ENCODE measurements around the gene PPP2R5D. TPM values are rescaled to one million over a fixed set of nuclear protein-coding genes. Genes with fewer than 3 reads are reported as not detected.

The PPP2R5D gene
- polyA plus RNA-seq, 1 donor from 2014 or later: 17.5 TPM

GRCh38 chr6:43020052-43020705 lies 35.8 kb downstream of the PPP2R5D start:
- Mint-ChIP-seq H3K36me3 (peaks cover 2% of the 10 kb centered on the region), H3K27ac (peak overlapping the region in 1 of 3 donors; percentile 8), H3K4me3 (peak overlapping the region; percentile 66 to 89 (median 84)), H3K9me3 (no peaks in the 10 kb centered on the region), H3K27me3 (no peaks in the 10 kb centered on the region), H3K4me1 (peaks cover 0 to 18% (median 7%) of the 10 kb centered on the region in 3 donors)

GRCh38 chr6:43020847-43021246 lies 36.5 kb downstream of the PPP2R5D start:
- Mint-ChIP-seq H3K9me3 (no peaks in the 10 kb centered on the region), H3K36me3 (peaks cover 2% of the 10 kb centered on the region), H3K4me1 (peaks cover 0 to 17% (median 7%) of the 10 kb centered on the region in 3 donors), H3K27ac (peak overlapping the region in 2 of 3 donors; percentile 8 to 81), H3K27me3 (no peaks in the 10 kb centered on the region), H3K4me3 (peak overlapping the region; percentile 89 to 95 (median 94))

- Mint-ChIP-seq H3K27me3 (no peaks in the 10 kb centered on the region), H3K4me1 (peaks cover 0 to 13% (median 4%) of the 10 kb centered on the region in 3 donors), H3K27ac (peak within 1 kb of the TSS; percentile 65 to 84 (median 81)), H3K4me3 (peak within 1 kb of the TSS; percentile 89 to 95 (median 94)), H3K36me3 (peaks cover 2% of the 10 kb centered on the region), H3K9me3 (no peaks in the 10 kb centered on the region)
These were observed 37.1 kb downstream of the PPP2R5D start, which contains the start of gene RRP36 for GRCh38 chr6:43021270-43022047. RRP36 (plus strand) TSS chr6:43021623; CDS start chr6:43021655, 32 bp downstream.

- peak overlapping the region in 2 of 4 donors; percentile 7 to 42 for H3K4me3 Mint-ChIP-seq
- H3K4me1 Mint-ChIP-seq: peaks cover 0 to 6% (median 4%) of the 10 kb centered on the region in 3 donors
- H3K27ac Mint-ChIP-seq: peak overlapping the region in 1 of 3 donors; percentile 82
These were observed 40.1 kb downstream of the PPP2R5D start for GRCh38 chr6:43024436-43024835.

GRCh38 chr6:43026365-43026764 lies 42.0 kb downstream of the PPP2R5D start:
- peak overlapping the region in 1 of 4 donors; percentile 32 for H3K4me3 Mint-ChIP-seq
- H3K9me3 Mint-ChIP-seq: no peaks in the 10 kb centered on the region
- peaks cover 0 to 6% (median 4%) of the 10 kb centered on the region in 3 donors for H3K4me1 Mint-ChIP-seq
- H3K27me3 Mint-ChIP-seq: no peaks in the 10 kb centered on the region
- H3K36me3 Mint-ChIP-seq: no peaks in the 10 kb centered on the region
- H3K27ac Mint-ChIP-seq: no peak overlapping the region

More at GRCh38 chr6:43024436-43024835, 40.1 kb downstream of the PPP2R5D start:
- no peaks in the 10 kb centered on the region for H3K9me3 Mint-ChIP-seq
- no peaks in the 10 kb centered on the region for H3K36me3 Mint-ChIP-seq
- no peaks in the 10 kb centered on the region for H3K27me3 Mint-ChIP-seq

GRCh38 chr6:43029120-43029519 lies 44.8 kb downstream of the PPP2R5D start:
- peaks cover 0 to 3% (median 3%) of the 10 kb centered on the region in 3 donors for H3K4me1 Mint-ChIP-seq
- H3K9me3 Mint-ChIP-seq: no peaks in the 10 kb centered on the region
- no peaks in the 10 kb centered on the region for H3K27me3 Mint-ChIP-seq
- H3K27ac Mint-ChIP-seq: no peak overlapping the region
- H3K36me3 Mint-ChIP-seq: peaks cover 9% of the 10 kb centered on the region
- H3K4me3 Mint-ChIP-seq: no peak overlapping the region

GRCh38 chr6:43032326-43032725 lies 48.0 kb downstream of the PPP2R5D start:
- peaks cover 12% of the 10 kb centered on the region for H3K36me3 Mint-ChIP-seq
- H3K27ac Mint-ChIP-seq: no peak overlapping the region
- peaks cover 0 to 3% (median 0%) of the 10 kb centered on the region in 3 donors for H3K4me1 Mint-ChIP-seq
- no peaks in the 10 kb centered on the region for H3K27me3 Mint-ChIP-seq
- H3K9me3 Mint-ChIP-seq: no peaks in the 10 kb centered on the region
- H3K4me3 Mint-ChIP-seq: no peak overlapping the region

- Mint-ChIP-seq H3K27me3 (no peaks in the 10 kb centered on the region), H3K27ac (peak overlapping the region in 1 of 3 donors; percentile 33), H3K9me3 (no peaks in the 10 kb centered on the region), H3K4me1 (peaks cover 0 to 3% (median 0%) of the 10 kb centered on the region in 3 donors), H3K36me3 (peaks cover 14% of the 10 kb centered on the region), H3K4me3 (no peak overlapping the region)
These were observed 49.3 kb downstream of the PPP2R5D start for GRCh38 chr6:43033496-43034189.

GRCh38 chr6:43034190-43034525 lies 49.8 kb downstream of the PPP2R5D start:
- Mint-ChIP-seq H3K4me3 (no peak overlapping the region), H3K27ac (no peak overlapping the region), H3K27me3 (no peaks in the 10 kb centered on the region), H3K9me3 (no peaks in the 10 kb centered on the region), H3K36me3 (peaks cover 14% of the 10 kb centered on the region), H3K4me1 (peaks cover 0 to 3% (median 0%) of the 10 kb centered on the region in 3 donors)

GRCh38 chr6:43035495-43036194 lies 51.3 kb downstream of the PPP2R5D start:
- Mint-ChIP-seq H3K27ac (no peak overlapping the region), H3K36me3 (peaks cover 17% of the 10 kb centered on the region), H3K4me1 (peaks cover 0 to 3% (median 0%) of the 10 kb centered on the region in 3 donors), H3K9me3 (no peaks in the 10 kb centered on the region), H3K27me3 (no peaks in the 10 kb centered on the region), H3K4me3 (no peak overlapping the region)

- H3K4me1 Mint-ChIP-seq: peaks cover 0 to 3% (median 0%) of the 10 kb centered on the region in 3 donors
- H3K9me3 Mint-ChIP-seq: no peaks in the 10 kb centered on the region
- H3K4me3 Mint-ChIP-seq: no peak overlapping the region
- H3K27me3 Mint-ChIP-seq: no peaks in the 10 kb centered on the region
- peaks cover 15% of the 10 kb centered on the region for H3K36me3 Mint-ChIP-seq
- H3K27ac Mint-ChIP-seq: no peak overlapping the region
These were observed 52.3 kb downstream of the PPP2R5D start for GRCh38 chr6:43036712-43037111.

- Mint-ChIP-seq H3K27ac (no peak overlapping the region), H3K4me1 (peaks cover 0 to 3% (median 0%) of the 10 kb centered on the region in 3 donors), H3K9me3 (no peaks in the 10 kb centered on the region), H3K4me3 (peak overlapping the region in 1 of 4 donors; percentile 25), H3K27me3 (no peaks in the 10 kb centered on the region), H3K36me3 (peaks cover 12% of the 10 kb centered on the region)
These were observed 52.8 kb downstream of the PPP2R5D start for GRCh38 chr6:43037197-43037596.

GRCh38 chr6:43037706-43038105 lies 53.3 kb downstream of the PPP2R5D start:
- H3K4me1 Mint-ChIP-seq: peaks cover 0 to 3% (median 0%) of the 10 kb centered on the region in 3 donors
- H3K27ac Mint-ChIP-seq: no peak overlapping the region
- H3K27me3 Mint-ChIP-seq: no peaks in the 10 kb centered on the region
- peaks cover 12% of the 10 kb centered on the region for H3K36me3 Mint-ChIP-seq
- H3K4me3 Mint-ChIP-seq: no peak overlapping the region
- no peaks in the 10 kb centered on the region for H3K9me3 Mint-ChIP-seq

- Mint-ChIP-seq H3K27ac (no peak overlapping the region), H3K9me3 (no peaks in the 10 kb centered on the region), H3K4me3 (no peak overlapping the region), H3K27me3 (no peaks in the 10 kb centered on the region), H3K4me1 (no peaks in the 10 kb centered on the region), H3K36me3 (peaks cover 8% of the 10 kb centered on the region)
These were observed 54.4 kb downstream of the PPP2R5D start for GRCh38 chr6:43038727-43039126.

All from IgD-negative memory B cell (primary cell).